SJSA1 (cell line): ENCODE results near the gene CD1E. TPM values are rescaled to one million over a fixed set of nuclear protein-coding genes. Genes with fewer than 3 reads are reported as not detected.
"Not testable (repeated sequence)": the region's sequence is repeated elsewhere in the genome, so short reads cannot be mapped to it uniquely, and the experiment has no call there.

Experiments used
- DNase-seq, 2 experiments: peaks; one replicate each; pipeline ENCODE4 v3.0.0-alpha.2; 2015 to 2020; ENCODE audit warnings: low spot score in 2 of 2, low read depth in 1 of 2
- H3K27ac ChIP-seq: fragments of 250-450 bp; sonication (Bioruptor Pico); 2 replicates; pipeline ENCODE4 v1.5.1; 2020; ENCODE audit warnings: mild to moderate bottlenecking, moderate library complexity
- H3K27me3 ChIP-seq: fragments of 250-450 bp; sonication (Bioruptor Pico); replicated peaks from 2 replicates; pipeline ENCODE4 v1.5.1; 2020; ENCODE audit warnings: mild to moderate bottlenecking, moderate library complexity
- H3K36me3 ChIP-seq: fragments of 250-450 bp; sonication (Bioruptor Pico); 2 replicates; pipeline ENCODE4 v1.5.1; 2020; ENCODE audit warnings: mild to moderate bottlenecking
- H3K4me1 ChIP-seq: fragments of 250-450 bp; sonication (Bioruptor Pico); replicated peaks from 2 replicates; pipeline ENCODE4 v1.6.1; 2021; ENCODE audit warnings: mild to moderate bottlenecking
- H3K4me3 ChIP-seq: fragments of 250-450 bp; sonication (Bioruptor Pico); 2 replicates; pipeline ENCODE4 v1.5.1; 2020; ENCODE audit warnings: mild to moderate bottlenecking
- H3K9me3 ChIP-seq: fragments of 250-450 bp; sonication (Bioruptor Pico); replicated peaks from 2 replicates; pipeline ENCODE4 v1.5.1; 2020; ENCODE audit warnings: mild to moderate bottlenecking
- total RNA-seq: library from RNA; depleted of rRNA; stranded (reverse); fragments of >200 nt; shearing (Covaris generic); gene quantifications from 2 replicates; pipeline ENCODE4 v1.2.3, GENCODE V29; 2014

The CD1E gene
- total RNA-seq, 1 experiment from 2014 or later = not detected

DNA sequence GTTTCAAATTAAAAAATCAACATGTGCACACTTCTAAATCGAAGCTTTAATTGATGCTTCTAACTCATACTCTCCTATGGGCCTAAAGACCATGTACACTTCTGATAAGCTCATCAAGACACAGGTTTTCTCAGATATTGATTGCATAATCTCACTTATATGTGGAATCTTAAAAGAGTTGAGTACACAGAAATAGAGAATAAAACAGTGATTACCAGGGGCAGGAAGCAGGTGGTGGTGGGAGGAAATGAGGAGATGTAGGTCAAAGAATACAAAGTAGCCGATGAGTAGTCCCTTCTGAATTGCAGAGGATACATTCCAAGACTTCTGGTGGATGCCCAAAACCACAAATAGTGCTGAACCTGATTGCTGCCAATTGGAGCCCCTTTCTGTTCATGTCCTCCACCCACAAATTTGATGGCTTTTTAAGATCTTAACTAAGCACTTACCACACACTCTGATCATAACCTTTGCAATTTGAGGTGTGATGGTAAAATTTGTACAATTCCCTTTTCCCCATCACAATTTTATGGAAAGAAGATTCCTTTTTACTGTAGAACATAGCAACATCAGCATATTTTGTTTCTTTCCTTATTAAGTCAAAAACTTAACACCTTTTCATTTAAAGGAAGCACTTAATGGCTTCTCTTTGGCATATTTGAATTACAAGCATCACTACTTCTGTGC is 19.0 kb upstream of the CD1E start:
- DNase-seq = no peak
- H3K27me3 ChIP-seq = no peaks in the 10 kb centered on the region; the same call in none of the 2 replicates
- no peaks in the 10 kb centered on the region for H3K9me3 ChIP-seq
- no peaks in the 10 kb centered on the region for H3K4me1 ChIP-seq
- no peak overlapping the region for H3K27ac ChIP-seq
- no peaks in the 10 kb centered on the region for H3K36me3 ChIP-seq
- H3K4me3 ChIP-seq = no peak overlapping the region

DNA sequence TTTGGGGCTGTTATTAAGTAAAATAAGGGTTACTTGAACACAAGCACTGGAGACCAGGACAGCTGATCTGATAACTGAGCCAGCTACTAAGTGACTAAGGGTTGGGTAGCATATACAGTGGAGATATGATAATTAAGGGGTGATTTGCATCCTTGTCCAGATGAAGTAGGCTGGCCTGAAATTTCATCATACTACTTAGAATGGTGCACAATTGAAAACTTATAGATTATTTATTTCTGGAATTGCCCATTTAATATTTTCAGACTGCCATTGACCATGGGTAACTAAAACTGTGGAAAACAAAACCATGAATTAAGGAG is 18.5 kb upstream of the CD1E start:
- Histone ChIP-seq H3K4me1 (no peaks in the 10 kb centered on the region), H3K9me3 (no peaks in the 10 kb centered on the region), H3K4me3 (no peak overlapping the region), H3K36me3 (no peaks in the 10 kb centered on the region), H3K27me3 (no peaks in the 10 kb centered on the region; the same call in none of the 2 replicates), H3K27ac (no peak overlapping the region)
- DNase-seq = no peak

DNA sequence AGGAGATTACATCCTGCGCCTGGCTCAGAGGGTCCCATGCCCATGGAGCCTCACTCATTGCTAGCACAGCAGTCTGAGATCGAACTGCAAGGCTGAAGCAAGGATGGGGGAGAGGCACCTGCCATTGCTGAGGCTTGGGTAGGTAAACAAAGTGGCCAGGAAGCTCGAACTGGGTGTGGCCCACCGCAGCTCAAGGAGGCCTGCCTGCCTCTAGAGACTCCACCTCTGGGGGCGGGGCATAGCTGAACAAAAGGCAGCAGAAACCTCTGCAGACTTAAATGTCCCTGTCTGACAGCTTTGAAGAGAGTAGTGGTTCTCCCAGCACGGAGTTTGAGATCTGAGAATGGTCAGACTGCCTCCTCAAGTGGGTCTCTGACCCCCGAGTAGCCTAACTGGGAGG is 17.3 kb upstream of the CD1E start:
- not testable (repeated sequence) for H3K36me3 ChIP-seq, H3K27me3 ChIP-seq, H3K9me3 ChIP-seq, H3K4me3 ChIP-seq, H3K27ac ChIP-seq, H3K4me1 ChIP-seq, DNase-seq

DNA sequence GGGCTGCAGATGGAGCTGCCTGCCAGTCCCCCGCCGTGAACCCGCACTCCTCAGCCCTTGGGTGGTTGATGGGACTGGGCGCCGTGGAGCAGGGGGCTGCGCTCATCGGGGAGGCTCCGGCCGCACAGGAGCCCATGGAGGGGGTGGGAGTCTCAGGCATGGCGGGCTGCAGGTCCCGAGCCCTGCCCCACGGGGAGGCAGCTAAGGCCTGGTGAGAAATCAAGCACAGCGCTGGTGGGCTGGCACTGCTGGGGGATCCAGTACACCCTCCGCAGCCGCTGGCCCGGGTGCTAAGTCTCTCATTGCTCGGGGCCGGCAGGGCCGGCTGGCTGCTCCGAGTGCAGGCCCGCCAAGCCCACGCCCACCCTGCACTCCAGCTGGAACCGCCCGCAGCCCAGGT is 4.7 kb upstream of the CD1E start:
- not testable (repeated sequence) for H3K4me3 ChIP-seq, H3K27me3 ChIP-seq, DNase-seq, H3K36me3 ChIP-seq, H3K4me1 ChIP-seq, H3K9me3 ChIP-seq, H3K27ac ChIP-seq

DNA sequence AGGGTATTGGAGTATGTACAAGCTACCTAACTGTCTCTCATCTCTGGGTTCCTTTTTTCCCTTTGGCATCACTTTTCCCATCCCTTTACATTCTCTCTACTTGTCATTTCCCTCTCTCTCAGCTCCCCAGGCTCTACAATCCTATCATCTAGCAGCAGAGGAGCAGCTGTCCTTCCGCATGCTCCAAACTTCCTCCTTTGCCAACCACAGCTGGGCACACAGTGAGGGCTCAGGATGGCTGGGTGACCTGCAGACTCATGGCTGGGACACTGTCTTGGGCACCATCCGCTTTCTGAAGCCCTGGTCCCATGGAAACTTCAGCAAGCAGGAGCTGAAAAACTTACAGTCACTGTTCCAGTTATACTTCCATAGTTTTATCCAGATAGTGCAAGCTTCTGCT is 561 bp downstream of the CD1E start:
- no peaks in the 10 kb centered on the region for H3K9me3 ChIP-seq
- H3K4me1 ChIP-seq = no peaks in the 10 kb centered on the region

DNA sequence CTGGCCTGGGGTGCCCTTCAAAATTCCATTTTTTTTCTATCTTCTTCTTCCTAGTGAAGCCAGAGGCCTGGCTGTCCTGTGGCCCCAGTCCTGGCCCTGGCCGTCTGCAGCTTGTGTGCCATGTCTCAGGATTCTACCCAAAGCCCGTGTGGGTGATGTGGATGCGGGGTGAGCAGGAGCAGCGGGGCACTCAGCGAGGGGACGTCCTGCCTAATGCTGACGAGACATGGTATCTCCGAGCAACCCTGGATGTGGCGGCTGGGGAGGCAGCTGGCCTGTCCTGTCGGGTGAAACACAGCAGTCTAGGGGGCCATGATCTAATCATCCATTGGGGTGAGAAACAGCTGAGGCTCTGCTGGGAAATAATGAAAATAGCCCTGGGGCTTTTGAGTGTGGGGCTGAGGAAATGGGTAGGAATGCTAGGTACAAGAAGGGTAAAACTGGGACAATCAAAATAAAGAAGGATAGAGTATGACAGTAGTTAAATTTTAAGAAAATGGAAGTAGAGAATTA is 2.1 kb downstream of the CD1E start:
- H3K9me3 ChIP-seq = no peaks in the 10 kb centered on the region
- no peaks in the 10 kb centered on the region for H3K4me1 ChIP-seq
- H3K4me3 ChIP-seq = no peak overlapping the region

More for the DNA sequence above, 561 bp downstream of the CD1E start:
- Histone ChIP-seq H3K36me3 (no peaks in the 10 kb centered on the region), H3K27me3 (no peaks in the 10 kb centered on the region), H3K27ac (no peak overlapping the region), H3K4me3 (no peak overlapping the region)
- no peak for DNase-seq

DNA sequence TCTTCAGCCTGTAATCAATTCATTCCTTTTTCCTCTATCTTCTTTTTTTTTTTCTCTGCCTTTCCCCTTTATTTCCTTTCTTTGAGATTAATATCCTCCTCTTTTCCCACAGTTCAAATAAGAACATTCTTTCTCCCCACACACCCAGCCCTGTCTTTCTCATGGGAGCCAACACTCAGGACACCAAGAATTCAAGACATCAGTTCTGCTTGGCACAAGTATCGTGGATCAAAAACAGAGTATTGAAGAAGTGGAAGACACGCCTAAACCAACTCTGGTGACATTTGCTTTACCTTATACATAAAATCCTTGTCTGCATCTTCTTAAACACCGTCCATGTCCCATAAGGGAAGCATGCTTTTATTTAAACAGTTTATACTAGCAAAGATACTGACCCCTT is 2.9 kb downstream of the CD1E start:
- Histone ChIP-seq H3K4me1 (no peaks in the 10 kb centered on the region), H3K9me3 (no peaks in the 10 kb centered on the region), H3K36me3 (no peaks in the 10 kb centered on the region), H3K27me3 (no peaks in the 10 kb centered on the region), H3K27ac (no peak overlapping the region), H3K4me3 (no peak overlapping the region)
- no peak for DNase-seq

More for the DNA sequence above, 2.1 kb downstream of the CD1E start:
- H3K27me3 ChIP-seq = no peaks in the 10 kb centered on the region
- no peak overlapping the region for H3K27ac ChIP-seq
- no peak for DNase-seq
- no peaks in the 10 kb centered on the region for H3K36me3 ChIP-seq

DNA sequence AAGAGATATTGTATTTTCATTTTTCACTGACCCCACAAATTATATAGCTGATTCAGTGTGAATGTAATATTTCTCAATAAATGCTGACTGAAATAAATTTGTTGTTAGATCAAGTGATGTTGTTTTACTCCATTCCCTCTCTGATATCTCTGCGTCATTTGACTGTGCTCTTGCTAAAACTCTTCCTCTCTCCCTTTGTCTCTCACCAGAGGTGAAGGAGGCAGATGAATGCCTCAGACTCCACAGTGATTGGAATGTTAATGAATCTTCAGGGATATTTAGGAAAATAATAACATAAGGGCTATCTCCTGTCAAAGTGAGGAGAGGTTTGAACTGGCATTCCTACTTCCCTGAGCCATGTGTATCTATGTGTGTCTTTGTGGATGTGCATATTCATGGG is 3.7 kb downstream of the CD1E start:
- no peaks in the 10 kb centered on the region for H3K4me1 ChIP-seq
- no peaks in the 10 kb centered on the region for H3K36me3 ChIP-seq
- no peak for DNase-seq
- no peaks in the 10 kb centered on the region for H3K27me3 ChIP-seq
- H3K9me3 ChIP-seq = no peaks in the 10 kb centered on the region
- no peak overlapping the region for H3K4me3 ChIP-seq
- no peak overlapping the region for H3K27ac ChIP-seq

DNA sequence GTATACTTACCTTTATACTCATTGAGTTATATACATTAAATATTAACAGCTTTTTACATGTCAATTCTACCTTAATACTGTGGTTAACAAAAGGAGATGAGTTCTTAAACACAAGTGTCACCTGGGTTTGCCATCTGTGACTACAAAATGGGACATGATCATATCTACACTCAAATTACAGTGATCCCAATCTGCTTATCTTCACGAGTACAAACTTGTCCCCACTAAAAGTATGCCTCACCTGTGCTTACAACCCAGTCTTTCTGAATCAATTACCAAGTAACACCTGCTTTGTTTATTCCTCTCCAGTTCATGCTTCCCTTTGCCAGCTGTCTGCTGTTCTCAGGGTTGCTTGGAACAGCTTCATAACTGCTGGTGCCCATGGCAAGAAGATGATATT is 8.8 kb downstream of the CD1E start:
- Histone ChIP-seq H3K4me1 (no peaks in the 10 kb centered on the region), H3K27ac (no peak overlapping the region), H3K36me3 (no peaks in the 10 kb centered on the region), H3K27me3 (no peaks in the 10 kb centered on the region), H3K9me3 (no peaks in the 10 kb centered on the region), H3K4me3 (no peak overlapping the region)
- no peak for DNase-seq

DNA sequence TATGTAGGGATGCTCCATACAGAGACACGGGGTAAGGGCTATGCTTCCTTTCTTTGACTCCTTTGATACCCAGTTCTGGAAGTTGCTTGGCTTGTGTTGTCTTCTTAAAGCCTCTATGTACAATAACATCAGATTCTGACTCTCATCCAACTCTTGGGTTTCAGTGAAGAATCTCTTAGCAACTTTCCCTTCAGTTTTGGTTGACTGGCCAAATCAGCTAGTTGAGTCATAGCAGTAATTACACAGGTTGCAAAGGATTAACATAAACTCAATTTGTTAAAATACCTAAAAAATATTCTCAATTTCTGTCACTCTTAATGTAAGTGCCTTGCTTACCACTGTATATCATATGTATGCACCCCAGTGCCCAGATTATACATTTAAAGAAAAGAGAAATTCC is 9.2 kb downstream of the CD1E start:
- Histone ChIP-seq H3K4me3 (no peak overlapping the region), H3K27ac (no peak overlapping the region), H3K36me3 (no peaks in the 10 kb centered on the region), H3K9me3 (no peaks in the 10 kb centered on the region), H3K4me1 (no peaks in the 10 kb centered on the region), H3K27me3 (no peaks in the 10 kb centered on the region)
- DNase-seq = no peak

DNA sequence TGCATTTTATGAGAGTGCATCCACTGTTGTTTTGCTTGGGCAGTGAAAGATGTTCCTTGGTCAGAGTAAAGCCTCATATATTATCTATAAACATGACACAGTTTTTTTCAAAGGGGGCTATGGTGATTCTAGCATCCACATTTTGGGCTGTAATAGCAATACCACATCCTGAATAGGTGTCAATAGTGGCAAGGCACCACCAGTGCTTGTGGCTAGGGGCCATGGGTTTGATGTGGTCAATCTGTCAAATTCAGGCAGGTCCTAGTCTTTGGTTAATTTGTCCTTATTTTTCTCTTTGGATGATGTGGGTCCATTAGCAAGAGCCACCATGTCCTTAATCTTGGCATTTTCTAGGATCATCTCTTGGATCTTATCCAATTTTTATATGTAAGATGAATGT is 13.1 kb downstream of the CD1E start:
- Histone ChIP-seq H3K36me3 (no peaks in the 10 kb centered on the region), H3K4me1 (no peaks in the 10 kb centered on the region), H3K4me3 (no peak overlapping the region), H3K27me3 (no peaks in the 10 kb centered on the region), H3K27ac (no peak overlapping the region), H3K9me3 (no peaks in the 10 kb centered on the region)
- DNase-seq = no peak

DNA sequence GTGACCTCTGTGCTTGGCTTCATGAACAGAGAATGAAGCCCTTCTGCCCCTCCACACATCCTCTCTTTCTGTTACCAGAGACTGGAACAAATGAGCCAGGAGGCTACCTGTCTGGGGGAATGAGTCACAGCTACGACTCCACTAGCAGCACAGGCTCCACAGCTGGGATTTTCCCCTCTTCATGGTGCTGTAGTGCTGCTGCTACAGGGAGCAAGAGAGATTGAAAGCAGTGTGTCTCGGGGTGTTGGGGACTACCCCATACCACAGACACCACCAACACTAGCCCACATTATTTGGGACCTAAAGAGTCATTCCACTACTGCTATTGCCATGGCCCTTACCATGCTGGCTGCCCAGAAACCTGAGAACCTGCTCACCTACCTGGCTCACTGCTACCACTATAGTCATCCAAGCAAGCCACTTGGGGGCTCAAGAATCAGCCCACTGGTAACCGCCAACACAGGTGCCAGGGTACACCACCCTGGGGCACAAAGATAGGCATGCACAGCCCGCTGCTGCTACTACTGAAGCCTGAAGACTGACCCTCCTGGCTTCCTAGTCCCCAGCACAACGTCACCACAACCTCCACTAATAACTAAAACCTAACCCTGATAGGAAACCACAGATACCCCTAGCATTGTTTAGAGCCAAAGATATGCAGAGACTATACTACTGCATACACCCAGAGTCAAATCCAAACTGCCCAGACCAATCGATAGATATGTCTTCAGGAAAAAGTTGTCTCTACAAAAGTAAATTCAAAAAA is 17.7 kb downstream of the CD1E start:
- no peak for DNase-seq
- H3K4me1 ChIP-seq = no peaks in the 10 kb centered on the region
- no peaks in the 10 kb centered on the region for H3K36me3 ChIP-seq
- H3K27ac ChIP-seq = no peak overlapping the region
- H3K27me3 ChIP-seq = no peaks in the 10 kb centered on the region
- H3K9me3 ChIP-seq = no peaks in the 10 kb centered on the region
- H3K4me3 ChIP-seq = no peak overlapping the region

DNA sequence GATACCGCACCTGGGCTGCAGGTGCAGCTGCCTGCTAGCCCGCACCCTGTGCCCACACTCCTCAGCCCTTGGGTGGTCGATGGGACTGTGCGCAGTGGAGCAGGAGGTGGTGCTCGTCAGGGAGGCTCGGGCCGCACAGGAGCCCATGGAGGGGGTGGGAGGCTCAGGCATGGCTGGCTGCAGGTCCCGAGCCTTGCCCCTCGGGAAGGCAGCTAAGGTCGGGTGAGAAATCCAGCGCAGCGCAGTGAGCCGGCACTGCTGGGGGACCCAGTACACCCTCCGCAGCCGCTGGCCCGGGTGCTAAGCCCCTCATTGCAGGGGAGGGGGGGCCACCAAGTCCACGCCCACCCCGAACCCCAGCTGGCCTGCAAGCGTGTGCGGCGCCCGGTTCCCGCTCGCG is 20.4 kb downstream of the CD1E start:
- not testable (repeated sequence) for H3K27ac ChIP-seq, H3K4me1 ChIP-seq, H3K9me3 ChIP-seq, H3K27me3 ChIP-seq, H3K36me3 ChIP-seq, H3K4me3 ChIP-seq, DNase-seq

DNA sequence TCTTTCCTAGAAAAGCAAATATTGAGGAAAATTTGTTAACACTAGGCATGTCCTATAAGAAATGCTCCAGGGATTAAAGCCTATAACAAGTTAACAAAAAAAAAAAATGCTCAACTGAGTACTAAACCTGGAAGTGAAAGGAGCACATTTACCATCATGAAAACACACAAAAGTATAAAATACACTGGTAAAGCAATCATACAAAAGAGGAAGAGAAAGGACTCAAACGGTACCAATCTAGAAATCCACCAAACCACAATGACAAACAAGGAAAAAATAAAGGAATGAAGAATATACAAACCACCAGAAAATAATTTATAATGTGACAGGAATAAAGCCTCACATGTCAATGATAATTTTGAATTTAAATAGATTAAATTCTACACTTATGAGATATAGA is 21.2 kb downstream of the CD1E start:
- DNase-seq = no peak
- no peaks in the 10 kb centered on the region for H3K9me3 ChIP-seq
- no peak overlapping the region for H3K27ac ChIP-seq
- H3K27me3 ChIP-seq = no peaks in the 10 kb centered on the region
- no peaks in the 10 kb centered on the region for H3K36me3 ChIP-seq
- no peak overlapping the region for H3K4me3 ChIP-seq
- no peaks in the 10 kb centered on the region for H3K4me1 ChIP-seq
